SU-DHL-6 (cell line): ENCODE data around the gene IL12RB2.

Source experiments
- H2AFZ ChIP-seq: fragments of 200-600 bp; sonication (generic); 2 replicates; pipeline ENCODE4 v1.6.1; 2014; ENCODE audit warnings: low read depth, mild to moderate bottlenecking, moderate library complexity, mixed read lengths, antibody characterized with exemption, low read length; ENCODE audit not compliant: severe bottlenecking
- H3F3A ChIP-seq: fragments of 200-600 bp; shearing (Covaris generic); 2 replicates; pipeline ENCODE4 v1.6.0; 2016; ENCODE audit warnings: antibody characterized with exemption, mild to moderate bottlenecking; ENCODE audit not compliant: insufficient read depth
- H3K27ac ChIP-seq: fragments of 200-600 bp; sonication (generic); 2 replicates; pipeline ENCODE4 v1.5.1; 2016; ENCODE audit warnings: low read depth, mild to moderate bottlenecking, low read length, moderate library complexity, mixed read lengths
- H3K27me3 ChIP-seq: fragments of 200-600 bp; sonication (generic), shearing (Covaris generic); 2 replicates; pipeline ENCODE4 v1.6.0; 2014; ENCODE audit warnings: mild to moderate bottlenecking, low read length
- H3K36me3 ChIP-seq: fragments of 200-600 bp; sonication (generic); 2 replicates; pipeline ENCODE4 v1.6.1; 2014; ENCODE audit warnings: mild to moderate bottlenecking, low read length, mixed read lengths
- H3K4me2 ChIP-seq: fragments of 300-600, 200-600 bp; shearing (Covaris generic), sonication (generic); 2 replicates; pipeline ENCODE4 v1.6.0; 2014; ENCODE audit warnings: low read length, low read depth, mild to moderate bottlenecking; ENCODE audit not compliant: poor library complexity, severe bottlenecking
- H3K4me3 ChIP-seq: fragments of 200-600 bp; sonication (generic); 2 replicates; pipeline ENCODE4 v1.5.1; 2014; ENCODE audit warnings: antibody characterized with exemption, low read length, mild to moderate bottlenecking, mixed read lengths; ENCODE audit not compliant: insufficient read depth, poor library complexity, severe bottlenecking
- H3K79me2 ChIP-seq: fragments of 200-600 bp; sonication (generic); 2 replicates; pipeline ENCODE4 v1.6.1; 2014; ENCODE audit warnings: mild to moderate bottlenecking, low read length, moderate library complexity; ENCODE audit not compliant: insufficient read depth
- H3K9ac ChIP-seq: fragments of 200-600 bp; sonication (generic); 2 replicates; pipeline ENCODE4 v1.7.0; 2014; ENCODE audit warnings: mild to moderate bottlenecking, low read length
- H3K9me2 ChIP-seq: fragments of 200-600 bp; sonication (generic); replicated peaks from 2 replicates; pipeline ENCODE4 v1.6.1; 2014; ENCODE audit warnings: low read length; ENCODE audit not compliant: insufficient read depth
- H3K9me3 ChIP-seq: fragments of 200-600 bp; sonication (generic); 2 replicates; pipeline ENCODE4 v1.6.1; 2014; ENCODE audit warnings: low read length, mixed read lengths; ENCODE audit not compliant: insufficient read depth
- H4K20me1 ChIP-seq: fragments of 200-600 bp; sonication (generic); 2 replicates; pipeline ENCODE4 v1.6.1; 2014; ENCODE audit warnings: low read depth, mild to moderate bottlenecking, antibody characterized with exemption, low read length, moderate library complexity, mixed read lengths
- CTCF ChIP-seq: fragments of 200-600 bp; sonication (generic); IDR thresholded peaks from one replicate; pipeline ENCODE4 v1.5.1; 2017; ENCODE audit warnings: antibody characterized with exemption, mild to moderate bottlenecking, low read length, moderate library complexity; ENCODE audit not compliant: insufficient read depth, poor library complexity, severe bottlenecking
- EZH2phosphoT487 ChIP-seq: fragments of 200-600 bp; sonication (generic), shearing (Covaris generic); conservative IDR thresholded peaks from 2 replicates; pipeline ENCODE4 v1.6.1; 2018; ENCODE audit warnings: mild to moderate bottlenecking, antibody characterized with exemption, low read length, moderate library complexity, mixed read lengths

Gene IL12RB2

GRCh38 chr1:67290236-67290635 is 17.4 kb upstream of the IL12RB2 start:
- no peaks in the 10 kb centered on the region for H3K27me3 ChIP-seq
- H3K9ac ChIP-seq, result no peak overlapping the region
- no peak overlapping the region for H2AFZ ChIP-seq
- no peaks in the 10 kb centered on the region for H3K9me3 ChIP-seq
- no peaks in the 10 kb centered on the region for H3F3A ChIP-seq
- H4K20me1 ChIP-seq, result no peaks in the 10 kb centered on the region
- no peaks in the 10 kb centered on the region for H3K36me3 ChIP-seq
- H3K4me3 ChIP-seq, result no peak overlapping the region
- TF ChIP-seq CTCF, result no peak
- no peak for TF ChIP-seq EZH2phosphoT487
- no peak overlapping the region for H3K27ac ChIP-seq
- no peaks in the 10 kb centered on the region for H3K79me2 ChIP-seq
- H3K4me2 ChIP-seq, result no peak overlapping the region
- no peaks in the 10 kb centered on the region for H3K9me2 ChIP-seq

- H3K27ac ChIP-seq, result no peak overlapping the region
- H2AFZ ChIP-seq, result no peak overlapping the region
- H3K4me3 ChIP-seq, result no peak overlapping the region
- no peaks in the 10 kb centered on the region for H4K20me1 ChIP-seq
- TF ChIP-seq CTCF (no peak), EZH2phosphoT487 (no peak)
- no peaks in the 10 kb centered on the region for H3K79me2 ChIP-seq
- no peaks in the 10 kb centered on the region for H3K9me3 ChIP-seq
- no peaks in the 10 kb centered on the region for H3F3A ChIP-seq
- no peak overlapping the region for H3K9ac ChIP-seq
- no peak overlapping the region for H3K4me2 ChIP-seq
- no peaks in the 10 kb centered on the region for H3K36me3 ChIP-seq
- no peaks in the 10 kb centered on the region for H3K9me2 ChIP-seq
- H3K27me3 ChIP-seq, result no peaks in the 10 kb centered on the region
Observed at GRCh38 chr1:67294836-67295617, 12.6 kb upstream of the IL12RB2 start.

DNA sequence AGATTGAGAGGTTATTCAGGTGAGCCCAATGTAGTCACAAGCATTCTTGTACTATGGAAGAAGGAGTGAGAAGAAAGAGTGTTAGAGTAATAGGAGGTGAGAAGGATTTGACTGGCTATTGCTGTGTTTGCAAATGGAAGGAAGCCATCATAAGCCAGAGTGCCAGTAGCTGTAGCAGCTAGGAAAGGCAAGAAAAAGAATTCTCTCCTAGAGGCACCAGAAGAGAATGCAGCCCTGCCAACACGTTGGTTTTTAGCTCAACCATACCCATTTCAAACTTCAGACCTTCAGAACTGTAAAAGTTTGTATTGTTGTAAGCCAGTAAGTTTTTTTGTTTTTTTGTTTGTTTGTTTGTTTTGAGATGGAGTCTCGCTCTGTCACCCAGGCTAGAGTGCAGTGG is 8.9 kb upstream of the IL12RB2 start:
- no peaks in the 10 kb centered on the region for H3K79me2 ChIP-seq
- H3K9me2 ChIP-seq, result no peaks in the 10 kb centered on the region
- no peaks in the 10 kb centered on the region for H3F3A ChIP-seq
- H3K4me2 ChIP-seq, result no peak overlapping the region
- H3K4me3 ChIP-seq, result no peak overlapping the region
- no peaks in the 10 kb centered on the region for H4K20me1 ChIP-seq
- H3K36me3 ChIP-seq, result no peaks in the 10 kb centered on the region
- H3K9me3 ChIP-seq, result no peaks in the 10 kb centered on the region
- no peak overlapping the region for H3K9ac ChIP-seq
- TF ChIP-seq CTCF, result no peak
- no peak overlapping the region for H2AFZ ChIP-seq
- H3K27ac ChIP-seq, result no peak overlapping the region
- H3K27me3 ChIP-seq, result no peaks in the 10 kb centered on the region
